HS-27A (cell line): Measurements from ENCODE around the gene TMEM263.
A peak's percentile ranks its signal among the peaks of the same experiment; 100 is the strongest.
"Not testable (repeated sequence)": the region's sequence is repeated elsewhere in the genome, so short reads cannot be mapped to it uniquely, and the experiment has no call there.

Source experiments
- DNase-seq: peaks from one replicate; pipeline ENCODE4 v3.0.0-alpha.2; 2012; ENCODE audit warnings: low read depth, missing footprints

TMEM263 gene

DNA sequence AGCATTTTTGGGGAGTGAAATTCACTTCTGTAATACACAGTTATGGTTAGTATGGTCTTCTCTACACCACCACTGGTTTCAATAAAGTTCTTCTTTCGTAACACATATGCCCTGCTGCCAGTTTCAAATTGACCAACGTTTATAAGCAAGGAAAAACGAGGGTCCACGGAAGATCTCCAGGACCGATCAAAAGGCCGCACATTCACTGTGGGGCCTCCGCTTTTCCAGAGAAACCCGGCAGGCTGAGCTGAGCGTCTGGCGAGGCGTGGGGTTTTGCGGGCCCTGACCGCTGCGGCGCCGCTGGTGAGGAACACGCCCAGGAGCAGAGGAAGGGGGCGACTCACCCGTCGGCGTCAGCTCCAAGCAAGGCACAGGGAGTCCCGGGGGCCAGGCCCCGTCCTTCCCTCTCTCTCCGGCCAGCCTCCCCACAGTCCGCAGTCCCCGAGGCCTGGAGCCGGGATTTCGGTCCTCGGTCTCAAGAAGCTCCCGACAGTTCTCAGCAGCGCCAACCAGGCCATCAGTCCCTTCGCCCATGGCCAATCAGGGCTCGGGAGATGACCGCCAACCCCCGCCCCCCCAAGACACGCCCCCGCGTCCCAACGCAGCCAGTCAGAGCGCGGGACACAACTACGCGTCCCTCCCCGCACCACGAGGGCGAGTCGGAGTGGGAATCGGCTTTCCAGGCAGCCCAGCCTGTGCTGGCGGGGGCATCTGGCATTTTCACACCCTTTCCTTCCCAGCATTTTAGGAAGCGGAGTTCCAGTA lies 31.1 kb downstream of the TMEM263 start, which contains the start of gene MTERF2:
Gene MTERF2, minus strand, starts transcription at position 522 of the 765 bp plus-strand sequence. CDS start 8,432 bp downstream, outside the sequence.
- peak; percentile 84 for DNase-seq

DNA sequence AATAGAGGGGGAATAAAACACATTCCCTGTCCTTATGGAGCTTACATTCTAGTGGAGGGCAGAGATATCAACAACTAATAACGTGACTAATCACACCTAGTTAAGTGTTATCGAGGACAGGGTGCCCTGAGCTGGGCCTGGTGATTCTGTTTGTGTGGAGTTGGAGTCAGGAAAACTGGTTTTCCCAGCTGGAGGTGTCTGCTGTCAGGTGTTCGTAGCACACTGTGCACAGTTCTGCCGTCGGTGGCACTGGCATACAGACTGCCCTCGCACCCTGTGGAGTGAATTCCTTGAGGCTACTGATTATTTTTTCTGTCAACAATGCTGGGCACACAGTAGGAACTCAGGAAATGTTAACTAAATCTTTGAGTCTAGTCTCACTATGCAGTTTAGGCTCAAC lies 32.1 kb downstream of the TMEM263 start:
- DNase-seq = no peak

DNA sequence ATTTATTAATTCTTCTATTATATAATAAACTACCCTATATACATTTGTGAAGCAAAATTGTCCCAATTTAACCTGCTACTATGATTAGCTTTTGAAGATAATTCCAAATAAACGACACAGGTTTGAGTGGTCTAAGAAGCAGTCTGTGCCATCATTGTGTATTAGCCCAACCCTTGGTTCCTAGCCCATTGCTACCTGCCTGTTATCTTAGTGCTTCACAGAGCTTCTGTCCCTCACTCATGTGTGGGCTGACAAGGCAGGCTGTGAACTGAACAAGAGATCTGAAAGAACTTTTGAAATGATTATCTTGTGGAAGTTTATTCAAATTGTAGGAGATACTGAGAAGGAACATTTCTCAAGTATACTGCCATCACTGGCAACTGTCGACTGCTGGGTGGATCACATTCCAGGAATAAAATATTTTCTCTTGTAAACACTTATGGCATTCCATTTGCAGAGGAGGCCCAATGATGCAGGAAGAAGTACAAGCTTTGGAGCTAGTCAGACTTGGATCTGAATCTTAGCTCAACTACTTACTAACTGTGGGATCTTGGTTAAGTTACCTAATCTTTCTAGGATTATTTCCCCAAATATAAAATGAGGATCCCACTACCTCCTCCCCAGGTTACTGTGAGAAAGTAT lies 39.0 kb downstream of the TMEM263 start:
- DNase-seq = no peak

DNA sequence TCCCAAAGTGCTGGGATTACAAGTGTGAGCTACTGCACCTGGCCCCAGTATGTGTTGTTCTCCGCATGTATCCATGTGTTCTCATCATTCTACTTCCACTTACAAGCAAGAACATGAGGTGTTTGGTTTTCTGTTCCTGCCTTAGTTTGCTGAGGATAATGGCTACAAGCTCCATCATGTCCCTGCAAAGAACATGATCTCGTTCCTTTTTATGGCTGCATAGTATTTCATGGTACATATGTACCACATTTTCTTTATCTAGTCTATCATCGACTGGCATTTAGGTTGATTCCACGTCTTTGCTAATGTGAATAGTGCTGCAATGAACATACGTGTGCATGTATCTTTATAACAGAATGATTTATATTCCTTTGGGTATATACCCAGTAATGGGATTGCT lies 40.4 kb downstream of the TMEM263 start:
- DNase-seq = not testable (repeated sequence)

DNA sequence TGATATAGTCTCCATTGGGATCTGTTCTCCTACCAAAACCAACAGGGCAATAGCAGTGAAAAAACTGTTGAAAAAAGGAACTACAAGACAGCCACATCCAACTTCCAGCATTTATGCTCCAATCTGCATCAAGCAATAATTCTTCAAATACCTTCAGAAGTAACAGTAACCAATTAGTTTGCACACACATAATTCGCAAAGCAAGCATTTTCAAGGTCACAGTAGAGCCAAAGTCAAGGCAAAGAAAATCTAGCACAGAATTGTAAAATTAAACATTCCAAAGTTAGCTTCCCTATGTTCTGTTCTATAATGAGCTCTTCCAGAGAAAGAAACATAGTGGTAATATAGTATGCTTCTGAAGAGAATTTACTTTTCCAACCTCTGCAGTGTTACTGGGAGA lies 42.2 kb downstream of the TMEM263 start:
- DNase-seq = no peak

DNA sequence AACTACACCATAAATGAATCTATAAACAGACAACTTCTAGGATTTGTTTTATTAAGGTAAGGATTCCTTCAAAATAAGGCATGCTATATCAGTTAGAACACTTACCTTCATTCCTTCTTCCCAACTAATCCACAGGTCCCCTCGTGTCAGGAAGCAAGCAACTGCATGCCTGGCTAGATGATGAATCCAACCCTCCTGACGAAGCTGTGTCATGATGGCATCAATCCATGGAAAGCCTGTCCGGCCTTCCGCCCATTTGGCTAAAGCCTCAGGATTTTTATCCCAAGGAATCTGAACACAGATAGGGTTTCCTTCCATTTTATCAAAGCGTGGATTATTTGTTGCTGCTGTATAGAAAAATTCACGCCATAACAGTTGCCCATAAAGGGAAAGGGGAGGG lies 43.7 kb downstream of the TMEM263 start:
- DNase-seq = no peak

DNA sequence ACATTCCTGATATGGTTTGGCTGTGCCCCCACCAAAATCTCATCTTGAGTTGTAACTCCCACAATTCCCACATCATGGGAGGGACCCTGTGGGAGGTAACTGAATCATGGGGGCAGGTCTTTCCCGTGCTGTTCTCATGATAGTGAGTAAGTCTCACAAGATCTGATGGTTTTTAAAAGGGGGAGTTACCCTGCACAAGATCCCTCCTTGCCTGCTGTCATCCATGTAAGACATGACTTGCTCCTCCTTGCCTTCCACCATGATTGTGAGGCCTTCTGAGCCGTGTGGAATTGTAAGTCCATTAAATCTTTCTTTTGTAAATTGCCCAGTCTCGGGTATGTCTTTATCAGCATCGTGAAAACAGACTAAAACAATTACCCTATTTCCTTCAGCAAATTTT lies 47.0 kb downstream of the TMEM263 start:
- DNase-seq = not testable (repeated sequence)

DNA sequence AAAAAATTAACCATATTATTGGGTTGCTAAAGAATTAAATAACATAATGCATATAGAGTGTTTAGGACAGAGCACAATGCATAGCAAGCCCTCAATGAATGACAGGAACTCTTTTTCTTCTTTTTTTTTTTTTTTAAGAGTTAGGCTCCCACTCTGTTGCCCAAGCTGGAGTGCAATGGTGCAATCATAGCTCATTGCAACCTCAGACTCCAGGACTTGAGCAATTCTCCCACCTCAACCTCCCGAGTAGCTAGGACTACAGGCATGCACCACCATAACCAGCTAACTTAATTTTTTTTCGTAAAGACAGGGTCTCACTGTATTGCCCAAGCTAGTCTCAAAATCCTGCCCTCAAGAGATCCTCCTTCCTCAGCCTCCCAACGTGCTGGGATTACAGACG lies 51.7 kb downstream of the TMEM263 start:
- no peak for DNase-seq

DNA sequence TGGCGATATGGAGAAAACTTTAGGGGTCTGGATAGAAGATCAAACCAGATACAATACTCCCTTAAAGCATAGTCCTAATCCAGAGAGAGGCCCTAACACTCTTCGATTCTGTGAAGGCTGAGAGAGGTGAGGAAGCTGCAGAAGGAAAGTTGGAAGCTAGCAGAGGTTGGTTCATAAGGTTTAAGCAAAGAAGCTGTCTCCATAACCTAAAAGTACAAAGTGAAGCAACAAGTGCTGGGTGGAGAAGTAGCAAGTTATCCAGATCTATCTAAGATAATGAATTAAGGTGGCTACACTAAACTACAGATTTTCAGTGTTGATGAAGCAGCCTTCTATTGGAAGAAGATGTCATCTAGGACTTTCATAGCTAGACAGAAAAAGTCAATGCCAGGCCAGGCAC lies 55.8 kb downstream of the TMEM263 start:
- no peak for DNase-seq

DNA sequence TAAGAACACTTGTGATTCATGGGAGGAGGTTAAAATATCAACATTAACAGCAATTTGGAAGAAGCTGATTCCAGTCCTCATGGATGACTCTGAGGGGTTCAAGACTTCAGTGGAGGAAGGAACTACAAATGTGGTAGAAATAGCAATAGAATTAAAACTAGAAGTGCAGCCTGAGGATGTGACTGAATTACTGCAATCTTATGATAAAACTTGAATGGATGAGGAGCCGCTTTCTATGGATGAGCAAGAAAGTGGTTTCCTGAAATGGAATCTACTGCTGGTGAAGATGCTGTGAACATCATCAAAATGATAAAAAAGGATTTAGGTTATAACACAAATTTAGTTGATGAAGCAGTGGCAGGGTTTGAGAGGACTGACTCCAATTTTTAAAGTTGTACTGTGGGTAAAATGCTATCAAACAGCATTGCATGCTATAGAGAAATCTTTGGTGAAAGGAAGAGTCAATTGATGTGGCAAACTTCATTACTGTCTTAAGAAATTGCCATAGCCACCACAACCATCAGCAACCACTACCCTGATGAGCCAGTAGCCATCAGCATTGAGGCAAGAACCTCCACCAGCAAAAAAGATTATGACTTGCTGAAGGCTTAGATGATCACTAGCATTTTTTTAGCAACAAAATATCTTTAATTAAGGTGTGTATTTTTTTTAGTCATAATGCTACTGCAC lies 57.2 kb downstream of the TMEM263 start:
- no peak for DNase-seq

DNA sequence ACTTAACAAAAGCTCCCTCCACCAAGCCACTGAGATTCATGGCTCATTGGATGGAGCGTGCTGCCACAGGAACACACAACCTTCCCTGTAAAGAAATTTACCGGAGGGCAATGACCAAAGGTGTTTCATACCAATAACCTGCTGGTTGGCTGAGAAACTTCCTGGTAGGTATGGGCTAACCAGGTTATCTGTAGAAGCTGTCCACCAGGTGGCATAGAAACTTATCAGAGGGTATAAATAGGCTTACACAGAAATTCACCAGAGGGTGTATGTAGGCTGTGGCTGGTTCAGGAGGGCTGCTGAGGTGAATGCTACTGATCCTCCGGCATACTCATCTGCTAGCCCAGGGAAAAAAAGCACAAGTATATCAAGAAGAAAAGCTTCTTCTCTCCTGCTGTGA lies 58.3 kb downstream of the TMEM263 start:
- no peak for DNase-seq

DNA sequence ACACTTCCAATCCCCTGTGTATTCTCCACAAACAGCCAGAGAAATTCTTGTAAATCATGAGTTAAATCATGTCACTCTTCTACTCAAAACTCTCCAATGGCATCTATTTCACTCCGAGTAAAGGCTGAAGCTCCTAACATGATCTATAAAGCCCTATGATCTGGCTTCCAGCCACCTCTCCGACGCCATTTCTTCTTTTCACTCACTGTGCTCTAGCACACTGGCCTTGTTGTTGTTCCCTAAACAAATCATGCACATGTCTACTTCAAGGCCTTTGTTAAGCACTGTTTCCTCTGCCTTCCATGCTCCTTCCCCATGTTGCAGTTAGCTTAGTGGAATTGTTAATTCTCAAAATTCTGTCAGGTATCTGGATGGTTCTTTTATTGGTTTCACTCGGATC lies 61.3 kb downstream of the TMEM263 start:
- DNase-seq = no peak

DNA sequence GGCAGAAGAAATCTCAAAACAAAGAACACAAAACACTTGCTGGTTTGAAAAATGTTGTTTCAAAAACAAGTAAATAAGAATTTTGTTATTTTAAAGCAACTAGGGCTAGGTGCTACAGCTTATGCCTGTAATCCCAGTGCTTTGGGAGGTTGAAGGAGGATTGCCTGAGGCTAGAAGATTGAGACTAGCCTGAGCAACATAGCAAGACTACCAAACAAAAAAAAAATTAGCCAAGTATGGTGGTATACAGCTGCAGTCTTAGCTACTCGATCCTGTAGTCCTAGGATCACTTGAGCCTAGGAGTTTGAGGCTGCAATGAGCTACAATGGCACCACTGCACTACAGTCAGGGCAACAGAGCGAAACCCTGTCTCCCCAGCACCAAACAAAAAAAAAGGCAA lies 63.8 kb downstream of the TMEM263 start:
- no peak for DNase-seq
